Measurements from ENCODE around the gene NATD1.
"Not testable (repeated sequence)": the region's sequence is repeated elsewhere in the genome, so short reads cannot be mapped to it uniquely, and the experiment has no call there.

The NATD1 gene

GRCh38 chr17:21200590-21201297 lies 52.5 kb downstream of the NATD1 start:
- H3K9me3 Mint-ChIP-seq = no peaks in the 10 kb centered on the region
- H3K27me3 Mint-ChIP-seq = no peaks in the 10 kb centered on the region
- no peak overlapping the region for H3K27ac Mint-ChIP-seq
- H3K36me3 Mint-ChIP-seq (ENCODE audit: low read depth) = peaks cover 76% of the 10 kb centered on the region
- H3K4me3 Mint-ChIP-seq = no peak overlapping the region
- peaks cover 40% of the 10 kb centered on the region for H3K4me1 Mint-ChIP-seq (ENCODE audit: low read depth)
- intact Hi-C loops (cut with micrococcal nuclease) = no loop called here

- Mint-ChIP-seq H3K27me3 (no peaks in the 10 kb centered on the region), H3K4me3 (no peak overlapping the region), H3K36me3 (ENCODE audit: low read depth) (peaks cover 71% of the 10 kb centered on the region), H3K4me1 (ENCODE audit: low read depth) (peaks cover 33% of the 10 kb centered on the region), H3K9me3 (no peaks in the 10 kb centered on the region), H3K27ac (no peak overlapping the region)
- intact Hi-C loops (cut with micrococcal nuclease) = no loop called here
These were observed 53.4 kb downstream of the NATD1 start for GRCh38 chr17:21199856-21200255.

GRCh38 chr17:21199311-21199710 lies 53.9 kb downstream of the NATD1 start:
- Mint-ChIP-seq H3K4me1 (ENCODE audit: low read depth) (peaks cover 33% of the 10 kb centered on the region), H3K27me3 (no peaks in the 10 kb centered on the region), H3K9me3 (no peaks in the 10 kb centered on the region), H3K36me3 (ENCODE audit: low read depth) (peaks cover 71% of the 10 kb centered on the region), H3K4me3 (no peak overlapping the region), H3K27ac (no peak overlapping the region)
- intact Hi-C loops (cut with micrococcal nuclease) = no loop called here

- H3K36me3 Mint-ChIP-seq (ENCODE audit: low read depth) = peaks cover 76% of the 10 kb centered on the region
- H3K4me3 Mint-ChIP-seq = no peak overlapping the region
- no peaks in the 10 kb centered on the region for H3K9me3 Mint-ChIP-seq
- H3K27me3 Mint-ChIP-seq = no peaks in the 10 kb centered on the region
- intact Hi-C loops (cut with micrococcal nuclease) = no loop called here
- H3K27ac Mint-ChIP-seq = no peak overlapping the region
- H3K4me1 Mint-ChIP-seq (ENCODE audit: low read depth) = peaks cover 37% of the 10 kb centered on the region
These were observed 54.8 kb downstream of the NATD1 start for GRCh38 chr17:21198411-21198810.

GRCh38 chr17:21196126-21196525 lies 57.1 kb downstream of the NATD1 start:
- intact Hi-C loops (cut with micrococcal nuclease) = no loop called here
- H3K9me3 Mint-ChIP-seq = no peaks in the 10 kb centered on the region
- H3K27ac Mint-ChIP-seq = no peak overlapping the region
- H3K4me3 Mint-ChIP-seq = no peak overlapping the region
- peaks cover 67% of the 10 kb centered on the region for H3K36me3 Mint-ChIP-seq (ENCODE audit: low read depth)
- H3K4me1 Mint-ChIP-seq (ENCODE audit: low read depth) = peaks cover 41% of the 10 kb centered on the region
- H3K27me3 Mint-ChIP-seq = no peaks in the 10 kb centered on the region

GRCh38 chr17:21194703-21195102 lies 58.5 kb downstream of the NATD1 start:
- H3K4me1 Mint-ChIP-seq (ENCODE audit: low read depth) = peaks cover 27% of the 10 kb centered on the region
- intact Hi-C loops (cut with micrococcal nuclease) = no loop called here
- no peak overlapping the region for H3K27ac Mint-ChIP-seq
- H3K36me3 Mint-ChIP-seq (ENCODE audit: low read depth) = peaks cover 69% of the 10 kb centered on the region
- no peak overlapping the region for H3K4me3 Mint-ChIP-seq
- no peaks in the 10 kb centered on the region for H3K9me3 Mint-ChIP-seq
- H3K27me3 Mint-ChIP-seq = no peaks in the 10 kb centered on the region

DNA sequence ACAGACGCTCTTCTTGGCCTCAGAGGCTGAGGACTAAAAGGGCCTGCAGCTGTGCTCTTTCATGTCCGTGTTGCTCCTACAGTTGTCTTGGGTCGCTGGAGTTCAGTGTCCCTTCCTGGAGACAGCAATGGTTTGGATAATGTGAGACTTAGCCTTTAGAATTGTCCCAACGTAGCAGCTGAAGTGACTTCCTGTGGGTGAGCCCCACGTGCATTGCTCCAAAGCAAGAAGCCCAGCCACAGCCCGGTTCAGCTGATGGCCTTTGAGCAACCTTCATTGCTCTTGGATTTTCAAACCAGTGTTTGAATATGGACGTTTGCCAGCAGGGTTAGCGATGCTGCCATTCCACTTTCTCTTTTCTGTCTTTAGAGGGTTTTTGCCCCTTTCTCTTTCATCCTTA lies 59.0 kb downstream of the NATD1 start:
- intact Hi-C loops (cut with micrococcal nuclease) = no loop called here
- no peaks in the 10 kb centered on the region for H3K9me3 Mint-ChIP-seq
- H3K4me1 Mint-ChIP-seq (ENCODE audit: low read depth) = peaks cover 22% of the 10 kb centered on the region
- no peak overlapping the region for H3K4me3 Mint-ChIP-seq
- peaks cover 74% of the 10 kb centered on the region for H3K36me3 Mint-ChIP-seq (ENCODE audit: low read depth)
- H3K27ac Mint-ChIP-seq = no peak overlapping the region
- no peaks in the 10 kb centered on the region for H3K27me3 Mint-ChIP-seq

DNA sequence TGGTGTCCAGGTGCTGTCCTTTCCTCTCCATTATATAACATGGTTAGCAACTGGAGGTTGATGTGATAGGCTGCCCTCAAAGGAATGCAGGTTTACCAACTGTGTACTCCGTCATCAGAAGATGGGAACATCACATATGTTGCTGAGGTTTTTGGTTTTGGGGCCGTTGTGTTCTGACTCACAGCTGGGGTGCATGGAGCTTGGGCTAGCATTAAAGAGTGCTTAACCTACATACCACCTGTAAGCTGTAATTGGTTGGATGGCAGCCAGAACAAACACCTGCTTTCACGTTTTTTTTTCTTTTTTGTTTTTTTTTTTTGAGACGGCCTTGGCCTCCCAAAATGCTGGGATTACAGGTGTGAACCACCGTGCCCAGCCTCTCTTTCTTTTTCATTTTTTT lies 60.2 kb downstream of the NATD1 start:
- Mint-ChIP-seq H3K4me3 (no peak overlapping the region), H3K36me3 (ENCODE audit: low read depth) (peaks cover 76% of the 10 kb centered on the region), H3K9me3 (no peaks in the 10 kb centered on the region), H3K27me3 (no peaks in the 10 kb centered on the region), H3K27ac (no peak overlapping the region), H3K4me1 (ENCODE audit: low read depth) (peaks cover 21% of the 10 kb centered on the region)
- intact Hi-C loops (cut with micrococcal nuclease) = no loop called here

DNA sequence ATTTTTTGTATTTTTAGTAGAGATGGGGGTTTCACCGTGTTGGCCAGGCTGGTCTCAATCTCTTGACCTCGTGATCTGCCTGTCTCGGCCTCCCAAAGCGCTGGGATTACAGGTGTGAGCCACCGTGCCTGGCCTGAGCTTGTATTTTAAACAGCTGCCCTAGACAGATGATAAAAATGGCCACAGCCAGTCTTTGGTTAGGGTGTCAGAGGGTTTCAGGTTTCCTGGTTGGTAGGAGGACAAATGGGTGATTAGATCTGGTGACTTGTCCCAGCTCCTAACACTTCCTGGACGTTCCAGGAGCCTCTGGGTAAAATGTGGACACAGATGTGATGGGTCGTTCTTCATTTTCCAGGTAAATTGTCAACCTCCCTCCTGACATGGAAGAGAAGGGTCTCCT lies 60.8 kb downstream of the NATD1 start:
- intact Hi-C loops (cut with micrococcal nuclease); H3K27ac Mint-ChIP-seq; H3K9me3 Mint-ChIP-seq; H3K27me3 Mint-ChIP-seq; H3K4me3 Mint-ChIP-seq: not testable (repeated sequence)
- H3K36me3 Mint-ChIP-seq (ENCODE audit: low read depth) = peaks cover 70% of the 10 kb centered on the region
- H3K4me1 Mint-ChIP-seq (ENCODE audit: low read depth) = peaks cover 21% of the 10 kb centered on the region

GRCh38 chr17:21191698-21192097 lies 61.5 kb downstream of the NATD1 start:
- H3K9me3 Mint-ChIP-seq = no peaks in the 10 kb centered on the region
- H3K27ac Mint-ChIP-seq = no peak overlapping the region
- H3K4me1 Mint-ChIP-seq (ENCODE audit: low read depth) = peaks cover 22% of the 10 kb centered on the region
- intact Hi-C loops (cut with micrococcal nuclease) = no loop called here
- H3K27me3 Mint-ChIP-seq = no peaks in the 10 kb centered on the region
- no peak overlapping the region for H3K4me3 Mint-ChIP-seq
- H3K36me3 Mint-ChIP-seq (ENCODE audit: low read depth) = peaks cover 64% of the 10 kb centered on the region

DNA sequence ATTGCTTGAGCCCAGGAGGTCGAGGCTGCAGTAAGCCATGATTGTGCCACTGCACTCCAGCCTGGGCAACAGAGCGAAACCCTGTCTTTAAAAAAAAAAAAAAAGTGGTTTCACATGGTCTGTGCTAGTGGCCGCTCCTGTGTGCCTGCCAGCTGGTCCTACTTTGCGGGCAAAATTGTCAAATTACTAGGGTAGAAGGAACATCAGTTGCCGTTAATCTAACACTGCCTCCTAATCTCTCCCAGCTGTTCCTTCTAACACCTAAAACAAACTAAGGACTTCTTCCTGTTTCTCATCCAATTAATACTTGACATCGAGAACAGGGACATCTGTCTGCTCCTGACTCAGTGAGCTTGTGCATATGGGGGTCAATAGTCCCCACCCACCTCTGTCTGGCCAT lies 63.1 kb downstream of the NATD1 start:
- peaks cover 29% of the 10 kb centered on the region for H3K4me1 Mint-ChIP-seq (ENCODE audit: low read depth)
- no peak overlapping the region for H3K4me3 Mint-ChIP-seq
- intact Hi-C loops (cut with micrococcal nuclease) = no loop called here
- H3K27ac Mint-ChIP-seq = no peak overlapping the region
- H3K9me3 Mint-ChIP-seq = no peaks in the 10 kb centered on the region
- no peaks in the 10 kb centered on the region for H3K27me3 Mint-ChIP-seq
- peaks cover 64% of the 10 kb centered on the region for H3K36me3 Mint-ChIP-seq (ENCODE audit: low read depth)

DNA sequence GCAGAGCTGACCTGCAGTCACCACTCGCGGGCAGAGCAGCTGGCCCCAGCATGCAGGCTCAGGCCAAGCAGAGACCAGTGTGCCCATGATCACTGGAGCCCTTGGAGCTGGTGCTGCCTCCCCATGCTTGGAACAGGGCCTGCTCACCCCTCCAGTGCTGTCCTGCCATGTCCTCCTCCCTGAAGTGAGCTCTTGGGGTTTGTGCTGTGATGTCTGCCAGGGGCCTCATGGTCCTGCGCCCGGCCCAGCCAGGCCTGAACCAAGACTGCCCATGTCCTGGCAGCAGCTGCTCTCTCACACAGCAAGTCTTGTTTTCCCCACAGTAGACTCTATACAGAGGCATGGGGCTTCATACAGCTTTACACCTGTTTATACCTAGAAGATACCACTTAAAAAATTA lies 63.8 kb downstream of the NATD1 start:
- Mint-ChIP-seq H3K36me3 (ENCODE audit: low read depth) (peaks cover 71% of the 10 kb centered on the region), H3K27me3 (no peaks in the 10 kb centered on the region), H3K9me3 (no peaks in the 10 kb centered on the region)

More for the DNA sequence above, 63.8 kb downstream of the NATD1 start:
- H3K27ac Mint-ChIP-seq = no peak overlapping the region
- H3K4me1 Mint-ChIP-seq (ENCODE audit: low read depth) = peaks cover 24% of the 10 kb centered on the region
- intact Hi-C loops (cut with micrococcal nuclease) = no loop called here
- H3K4me3 Mint-ChIP-seq = no peak overlapping the region

All from dendritic cell treated with granulocyte-macrophage colony-stimulating factor and Interleukin-4, amounts not matched to agents 40 ng/mL and 50 ng/mL, for 4 days (primary cell).